SJSA1 (cell line): ENCODE data around the gene FBXO48. TPM values are rescaled to one million over a fixed set of nuclear protein-coding genes. Genes with fewer than 3 reads are reported as not detected.

ENCODE experiments used
- DNase-seq, 2 experiments: peaks; one replicate each; pipeline ENCODE4 v3.0.0-alpha.2; 2015 to 2020; ENCODE audit warnings: low spot score in 2 of 2, low read depth in 1 of 2
- H3K27ac ChIP-seq: fragments of 250-450 bp; sonication (Bioruptor Pico); 2 replicates; pipeline ENCODE4 v1.5.1; 2020; ENCODE audit warnings: mild to moderate bottlenecking, moderate library complexity
- H3K27me3 ChIP-seq: fragments of 250-450 bp; sonication (Bioruptor Pico); replicated peaks from 2 replicates; pipeline ENCODE4 v1.5.1; 2020; ENCODE audit warnings: mild to moderate bottlenecking, moderate library complexity
- H3K36me3 ChIP-seq: fragments of 250-450 bp; sonication (Bioruptor Pico); 2 replicates; pipeline ENCODE4 v1.5.1; 2020; ENCODE audit warnings: mild to moderate bottlenecking
- H3K4me1 ChIP-seq: fragments of 250-450 bp; sonication (Bioruptor Pico); replicated peaks from 2 replicates; pipeline ENCODE4 v1.6.1; 2021; ENCODE audit warnings: mild to moderate bottlenecking
- H3K4me3 ChIP-seq: fragments of 250-450 bp; sonication (Bioruptor Pico); 2 replicates; pipeline ENCODE4 v1.5.1; 2020; ENCODE audit warnings: mild to moderate bottlenecking
- H3K9me3 ChIP-seq: fragments of 250-450 bp; sonication (Bioruptor Pico); replicated peaks from 2 replicates; pipeline ENCODE4 v1.5.1; 2020; ENCODE audit warnings: mild to moderate bottlenecking
- total RNA-seq: library from RNA; depleted of rRNA; stranded (reverse); fragments of >200 nt; shearing (Covaris generic); gene quantifications from 2 replicates; pipeline ENCODE4 v1.2.3, GENCODE V29; 2014

The FBXO48 gene
- total RNA-seq, 1 experiment from 2014 or later = 0.74 TPM

GRCh38 chr2:68487773-68488355, 20.8 kb upstream of the FBXO48 start:
- H3K9me3 ChIP-seq = no peaks in the 10 kb centered on the region
- H3K36me3 ChIP-seq = no peaks in the 10 kb centered on the region
- no peaks in the 10 kb centered on the region for H3K4me1 ChIP-seq
- H3K4me3 ChIP-seq = no peak overlapping the region
- H3K27me3 ChIP-seq = no peaks in the 10 kb centered on the region
- peak in 1 of 2 experiments; percentile 11 for DNase-seq
- H3K27ac ChIP-seq = no peak overlapping the region

- Histone ChIP-seq H3K27ac (no peak overlapping the region), H3K36me3 (no peaks in the 10 kb centered on the region), H3K4me3 (no peak overlapping the region), H3K27me3 (no peaks in the 10 kb centered on the region), H3K9me3 (no peaks in the 10 kb centered on the region), H3K4me1 (no peaks in the 10 kb centered on the region)
- DNase-seq = no peak
Measured at GRCh38 chr2:68483011-68483410, 15.9 kb upstream of the FBXO48 start.

GRCh38 chr2:68482296-68482820, 15.3 kb upstream of the FBXO48 start:
- Histone ChIP-seq H3K27me3 (no peaks in the 10 kb centered on the region), H3K4me3 (no peak overlapping the region), H3K36me3 (no peaks in the 10 kb centered on the region), H3K27ac (no peak overlapping the region), H3K4me1 (no peaks in the 10 kb centered on the region), H3K9me3 (no peaks in the 10 kb centered on the region)
- DNase-seq = no peak

- DNase-seq = no peak
- Histone ChIP-seq H3K4me1 (no peaks in the 10 kb centered on the region), H3K9me3 (no peaks in the 10 kb centered on the region), H3K27me3 (no peaks in the 10 kb centered on the region), H3K27ac (no peak overlapping the region), H3K4me3 (no peak overlapping the region), H3K36me3 (no peaks in the 10 kb centered on the region)
Measured at GRCh38 chr2:68478688-68479087, 11.6 kb upstream of the FBXO48 start.

GRCh38 chr2:68476454-68476853, 9.4 kb upstream of the FBXO48 start:
- DNase-seq = no peak
- Histone ChIP-seq H3K4me1 (no peaks in the 10 kb centered on the region), H3K4me3 (no peak overlapping the region), H3K27me3 (no peaks in the 10 kb centered on the region), H3K27ac (no peak overlapping the region), H3K9me3 (no peaks in the 10 kb centered on the region), H3K36me3 (no peaks in the 10 kb centered on the region)

GRCh38 chr2:68475576-68475975, 8.5 kb upstream of the FBXO48 start:
- Histone ChIP-seq H3K4me3 (no peak overlapping the region), H3K9me3 (no peaks in the 10 kb centered on the region), H3K4me1 (no peaks in the 10 kb centered on the region), H3K27ac (no peak overlapping the region), H3K27me3 (no peaks in the 10 kb centered on the region), H3K36me3 (no peaks in the 10 kb centered on the region)
- no peak for DNase-seq

- H3K36me3 ChIP-seq = no peaks in the 10 kb centered on the region
- H3K27ac ChIP-seq = no peak overlapping the region
- H3K4me1 ChIP-seq = no peaks in the 10 kb centered on the region
- no peak for DNase-seq
- no peaks in the 10 kb centered on the region for H3K9me3 ChIP-seq
- no peak overlapping the region for H3K4me3 ChIP-seq
- no peaks in the 10 kb centered on the region for H3K27me3 ChIP-seq
Measured at GRCh38 chr2:68475110-68475509, 8.0 kb upstream of the FBXO48 start.

GRCh38 chr2:68472796-68473414, 5.8 kb upstream of the FBXO48 start:
- peaks cover 5% of the 10 kb centered on the region; the same call in 1 of the 2 replicates for H3K4me1 ChIP-seq
- H3K36me3 ChIP-seq = no peaks in the 10 kb centered on the region
- no peak overlapping the region for H3K27ac ChIP-seq
- no peaks in the 10 kb centered on the region for H3K27me3 ChIP-seq
- no peak overlapping the region for H3K4me3 ChIP-seq
- H3K9me3 ChIP-seq = no peaks in the 10 kb centered on the region
- no peak for DNase-seq

GRCh38 chr2:68471385-68471784, 4.3 kb upstream of the FBXO48 start:
- Histone ChIP-seq H3K36me3 (no peaks in the 10 kb centered on the region; the same call in 1 of the 2 replicates), H3K9me3 (no peaks in the 10 kb centered on the region), H3K27me3 (no peaks in the 10 kb centered on the region)

GRCh38 chr2:68469935-68470334, 2.8 kb upstream of the FBXO48 start:
- no peaks in the 10 kb centered on the region for H3K27me3 ChIP-seq
- peaks cover 13% of the 10 kb centered on the region for H3K4me1 ChIP-seq
- no peak overlapping the region for H3K4me3 ChIP-seq
- no peak overlapping the region for H3K27ac ChIP-seq
- DNase-seq = no peak
- no peaks in the 10 kb centered on the region; the same call in 1 of the 2 replicates for H3K36me3 ChIP-seq
- no peaks in the 10 kb centered on the region for H3K9me3 ChIP-seq

More at GRCh38 chr2:68471385-68471784, 4.3 kb upstream of the FBXO48 start:
- H3K4me1 ChIP-seq = peaks cover 7% of the 10 kb centered on the region; the same call in 1 of the 2 replicates
- no peak for DNase-seq
- H3K27ac ChIP-seq = no peak overlapping the region
- H3K4me3 ChIP-seq = no peak overlapping the region

GRCh38 chr2:68468801-68469200, 1.7 kb upstream of the FBXO48 start:
- H3K27ac ChIP-seq = no peak overlapping the region
- no peaks in the 10 kb centered on the region for H3K9me3 ChIP-seq
- no peaks in the 10 kb centered on the region; the same call in 1 of the 2 replicates for H3K36me3 ChIP-seq
- H3K4me1 ChIP-seq = peaks cover 13% of the 10 kb centered on the region
- no peak for DNase-seq
- no peak overlapping the region for H3K4me3 ChIP-seq
- H3K27me3 ChIP-seq = no peaks in the 10 kb centered on the region

GRCh38 chr2:68466778-68467076, 367 bp downstream of the FBXO48 start:
- peak overlapping the region; percentile 80 for H3K4me3 ChIP-seq
- H3K27me3 ChIP-seq = no peaks in the 10 kb centered on the region
- no peak for DNase-seq
- H3K27ac ChIP-seq = peak overlapping the region; percentile 56
- H3K36me3 ChIP-seq = no peaks in the 10 kb centered on the region; the same call in 1 of the 2 replicates
- no peaks in the 10 kb centered on the region for H3K9me3 ChIP-seq
- H3K4me1 ChIP-seq = peaks cover 13% of the 10 kb centered on the region

- no peaks in the 10 kb centered on the region; the same call in 1 of the 2 replicates for H3K36me3 ChIP-seq
- peak overlapping the region; percentile 56 for H3K27ac ChIP-seq
- no peaks in the 10 kb centered on the region for H3K27me3 ChIP-seq
- peaks cover 13% of the 10 kb centered on the region for H3K4me1 ChIP-seq
- H3K4me3 ChIP-seq = peak overlapping the region; percentile 80
- peak in 1 of 2 experiments; percentile 60 for DNase-seq
- H3K9me3 ChIP-seq = no peaks in the 10 kb centered on the region
Measured at GRCh38 chr2:68466361-68466777, 725 bp downstream of the FBXO48 start.

GRCh38 chr2:68465081-68465916, 1.8 kb downstream of the FBXO48 start:
- no peak for DNase-seq
- H3K27ac ChIP-seq = no peak overlapping the region
- no peak overlapping the region for H3K4me3 ChIP-seq
- no peaks in the 10 kb centered on the region for H3K27me3 ChIP-seq
- H3K4me1 ChIP-seq = peaks cover 13% of the 10 kb centered on the region
- H3K36me3 ChIP-seq = no peaks in the 10 kb centered on the region; the same call in 1 of the 2 replicates
- no peaks in the 10 kb centered on the region for H3K9me3 ChIP-seq
